Adipocyte (in vitro differentiated cells): ENCODE data around the gene IFIH1.

Experiments used
- DNase-seq: peaks from one replicate; pipeline ENCODE4 v3.0.0-alpha.2; 2015; ENCODE audit warnings: low read depth
- H3K27me3 ChIP-seq: replicated peaks from 2 replicates; pipeline ENCODE4 v1.7.0; 2013; ENCODE audit warnings: mild to moderate bottlenecking, low read length, moderate library complexity; ENCODE audit not compliant: control insufficient read depth, insufficient read depth
- H3K36me3 ChIP-seq: 2 replicates; pipeline ENCODE4 v1.7.0; 2013; ENCODE audit warnings: low read length, mild to moderate bottlenecking, moderate library complexity; ENCODE audit not compliant: control insufficient read depth, insufficient read depth, severe bottlenecking
- H3K4me1 ChIP-seq: 2 replicates; pipeline ENCODE4 v1.7.0; 2013; ENCODE audit warnings: mild to moderate bottlenecking, low read length, moderate library complexity; ENCODE audit not compliant: control insufficient read depth, insufficient read depth
- H3K4me3 ChIP-seq: 2 replicates; pipeline ENCODE4 v1.7.0; 2013; ENCODE audit warnings: mild to moderate bottlenecking, low read length, moderate library complexity
- H3K9ac ChIP-seq: 2 replicates; pipeline ENCODE4 v1.7.0; 2013; ENCODE audit warnings: mild to moderate bottlenecking, low read length, moderate library complexity
- H3K9me3 ChIP-seq: 2 replicates; pipeline ENCODE4 v1.7.0; 2013; ENCODE audit warnings: mild to moderate bottlenecking, low read length, moderate library complexity; ENCODE audit not compliant: control insufficient read depth

Gene IFIH1

GRCh38 chr2:162318328-162319180 lies at the start of gene IFIH1:
Gene IFIH1, minus strand, starts transcription at chr2:162318684. Its CDS starts 377 bp downstream, at chr2:162318307.
- Histone ChIP-seq H3K36me3 (no peaks in the 10 kb centered on the region), H3K9me3 (no peaks in the 10 kb centered on the region), H3K27me3 (no peaks in the 10 kb centered on the region), H3K4me1 (peaks cover 7% of the 10 kb centered on the region), H3K9ac (peak within 1 kb of the TSS; percentile 80), H3K4me3 (peak within 1 kb of the TSS; percentile 95)
- peak; percentile 95 for DNase-seq

DNA sequence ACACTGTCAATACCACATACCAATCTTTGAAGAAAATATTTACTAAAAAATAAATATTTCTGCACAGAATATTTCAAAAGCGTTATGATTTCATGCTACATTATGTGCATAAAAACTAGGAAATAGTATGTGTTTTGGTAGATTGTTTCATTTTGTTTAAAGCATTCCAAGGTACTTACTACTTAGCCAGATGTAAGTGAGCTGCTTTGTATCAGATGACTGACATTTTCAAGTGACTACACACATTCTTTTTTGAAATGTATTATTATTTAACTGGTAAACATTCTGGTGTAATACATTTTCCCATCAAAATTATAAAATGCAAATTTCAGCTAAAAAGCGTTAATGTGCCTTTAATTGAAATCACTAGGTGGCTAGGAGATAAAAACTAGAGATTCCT lies 46.9 kb upstream of the IFIH1 start:
- Histone ChIP-seq H3K36me3 (no peaks in the 10 kb centered on the region), H3K27me3 (no peaks in the 10 kb centered on the region)

DNA sequence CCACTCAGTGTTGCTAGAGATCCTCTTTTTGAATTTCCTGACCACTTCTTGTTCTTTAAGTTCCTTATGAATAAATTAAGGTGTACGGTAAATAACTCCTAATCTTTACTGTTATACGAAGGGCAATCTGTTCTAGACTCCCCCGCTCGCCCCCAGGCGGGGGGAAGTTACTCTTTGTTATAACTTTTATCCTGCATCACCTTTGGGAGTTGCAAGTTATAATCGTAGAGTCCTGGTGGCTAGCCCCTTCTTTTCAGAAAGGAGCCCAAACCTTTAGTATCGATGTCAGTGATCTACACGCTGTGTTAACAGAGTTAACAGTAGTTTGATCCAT lies 26.1 kb upstream of the IFIH1 start:
- Histone ChIP-seq H3K9ac (peak overlapping the region; percentile 88), H3K4me3 (peak overlapping the region; percentile 90), H3K4me1 (peaks cover 17% of the 10 kb centered on the region), H3K36me3 (no peaks in the 10 kb centered on the region), H3K9me3 (no peaks in the 10 kb centered on the region), H3K27me3 (no peaks in the 10 kb centered on the region)
- peak; percentile 1 for DNase-seq

More for the DNA sequence above, 46.9 kb upstream of the IFIH1 start:
- Histone ChIP-seq H3K4me1 (peaks cover 26% of the 10 kb centered on the region), H3K9ac (no peak overlapping the region), H3K4me3 (no peak overlapping the region), H3K9me3 (no peaks in the 10 kb centered on the region)
- DNase-seq = peak; percentile 41

DNA sequence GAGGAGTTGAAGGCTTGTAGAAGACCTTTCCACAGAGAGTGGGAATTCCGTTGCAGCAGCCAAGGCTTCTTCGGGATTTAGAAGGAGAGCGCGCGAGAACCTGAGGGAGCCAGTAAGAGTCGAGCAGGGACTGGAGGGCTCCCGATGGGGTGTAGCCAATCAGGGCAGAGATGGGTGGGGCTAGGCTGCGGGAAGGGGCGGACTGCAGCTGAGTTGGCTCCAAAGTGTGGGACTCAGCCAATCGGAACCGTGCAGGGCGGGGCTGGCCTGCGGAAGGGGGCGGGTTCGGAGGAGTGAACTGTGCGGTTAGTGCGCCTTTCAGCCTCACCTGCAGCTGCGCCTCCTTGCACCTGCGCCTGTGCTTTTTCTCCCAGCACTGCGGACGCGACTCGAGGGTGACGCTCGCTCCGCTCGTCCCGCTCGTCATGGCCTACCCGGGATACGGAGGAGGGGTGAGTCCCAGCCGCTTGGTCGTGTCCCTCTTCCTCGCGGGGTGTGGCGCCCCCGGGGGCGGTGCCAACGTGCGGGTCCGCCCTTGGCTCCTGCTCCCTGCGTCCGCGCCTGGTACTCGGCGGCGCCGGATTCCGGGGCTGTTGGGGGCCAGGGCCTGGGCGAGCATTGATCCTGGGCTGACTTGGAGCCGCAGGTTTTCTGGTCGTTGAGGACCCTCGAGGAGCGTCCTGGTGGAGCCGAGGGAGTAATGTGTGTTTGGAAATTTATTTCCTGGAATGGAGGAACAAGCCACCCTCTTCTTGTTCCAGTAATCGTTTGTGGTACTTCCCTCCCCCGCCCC lies 25.5 kb upstream of the IFIH1 start, which contains the start of gene GCA:
GCA (plus strand) TSS at position 309 of the 793 bp plus-strand sequence; CDS start at position 426, 117 bp downstream.
- peak; percentile 95 for DNase-seq
- H3K27me3 ChIP-seq = no peaks in the 10 kb centered on the region
- peak within 1 kb of the TSS; percentile 90 for H3K4me3 ChIP-seq
- no peaks in the 10 kb centered on the region for H3K9me3 ChIP-seq
- peak within 1 kb of the TSS; percentile 88 for H3K9ac ChIP-seq
- no peaks in the 10 kb centered on the region for H3K36me3 ChIP-seq
- peaks cover 17% of the 10 kb centered on the region for H3K4me1 ChIP-seq

DNA sequence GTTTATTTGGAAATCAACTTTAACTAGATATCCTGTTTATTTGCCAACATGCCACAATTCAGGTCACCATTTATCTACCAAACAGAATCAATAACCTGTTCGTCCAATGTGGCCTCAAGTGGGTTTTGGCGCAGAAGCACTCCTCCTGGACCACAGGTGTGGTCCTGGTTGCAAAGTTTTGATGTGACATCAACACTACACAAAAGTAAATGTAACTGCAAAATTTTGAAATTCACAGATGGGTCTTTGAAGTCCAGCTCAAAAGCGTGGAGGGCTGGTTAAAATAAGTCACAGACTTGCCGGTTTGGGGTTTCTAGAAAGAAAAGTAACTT lies 25.0 kb upstream of the IFIH1 start:
- no peak for DNase-seq

GRCh38 chr2:162342841-162343240 lies 24.4 kb upstream of the IFIH1 start:
- no peaks in the 10 kb centered on the region for H3K27me3 ChIP-seq

More for the DNA sequence above, 25.0 kb upstream of the IFIH1 start:
- H3K27me3 ChIP-seq = no peaks in the 10 kb centered on the region
- H3K36me3 ChIP-seq = no peaks in the 10 kb centered on the region
- H3K9me3 ChIP-seq = no peaks in the 10 kb centered on the region
- H3K9ac ChIP-seq = no peak overlapping the region
- peaks cover 17% of the 10 kb centered on the region for H3K4me1 ChIP-seq
- peak overlapping the region; percentile 90 for H3K4me3 ChIP-seq

DNA sequence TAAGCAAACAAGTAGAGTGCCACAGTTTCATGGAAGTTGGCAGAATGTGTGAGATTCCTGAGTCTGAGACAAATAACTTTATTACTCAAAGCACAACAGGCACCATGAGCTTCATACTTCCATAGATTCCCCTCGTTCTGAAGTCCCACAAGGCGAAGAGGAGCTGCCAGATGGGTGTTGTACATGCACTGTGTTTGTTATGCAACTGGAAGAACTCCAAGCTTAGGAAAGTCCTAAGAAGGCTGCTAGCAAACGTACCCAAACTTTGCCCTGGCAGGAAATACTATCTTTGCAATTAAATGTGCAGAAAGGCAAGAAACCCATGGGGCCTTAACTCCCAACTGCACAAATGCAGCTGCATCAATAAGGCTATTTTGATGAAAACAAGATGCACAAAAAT lies 23.8 kb upstream of the IFIH1 start:
- DNase-seq = no peak
- H3K4me3 ChIP-seq = peak overlapping the region; percentile 57
- H3K27me3 ChIP-seq = no peaks in the 10 kb centered on the region
- H3K4me1 ChIP-seq = peaks cover 21% of the 10 kb centered on the region
- no peaks in the 10 kb centered on the region for H3K36me3 ChIP-seq
- H3K9me3 ChIP-seq = no peaks in the 10 kb centered on the region
- peak overlapping the region; percentile 50 for H3K9ac ChIP-seq

More at GRCh38 chr2:162342841-162343240, 24.4 kb upstream of the IFIH1 start:
- H3K9me3 ChIP-seq = no peaks in the 10 kb centered on the region
- peak overlapping the region; percentile 50 for H3K9ac ChIP-seq
- no peaks in the 10 kb centered on the region for H3K36me3 ChIP-seq
- peaks cover 17% of the 10 kb centered on the region for H3K4me1 ChIP-seq
- H3K4me3 ChIP-seq = peak overlapping the region; percentile 90
- no peak for DNase-seq

DNA sequence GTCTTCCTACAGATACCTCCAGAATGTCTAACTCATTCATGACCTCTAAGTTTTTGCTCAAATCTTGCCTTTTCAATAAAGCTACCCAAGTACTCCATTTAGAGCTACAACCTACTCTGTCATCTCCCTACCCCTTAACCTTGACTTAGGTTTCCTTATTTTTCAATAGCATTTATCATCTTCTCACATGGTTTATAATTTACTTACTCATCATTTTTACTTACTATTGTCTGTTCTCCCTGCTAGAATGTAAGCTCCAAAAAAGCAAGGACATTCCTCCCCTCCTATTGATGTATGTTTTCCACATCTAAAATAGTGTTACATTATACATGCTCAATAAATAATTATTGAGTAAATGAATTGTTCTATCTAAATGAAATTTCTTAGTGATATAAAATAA lies 22.3 kb upstream of the IFIH1 start:
- no peaks in the 10 kb centered on the region for H3K9me3 ChIP-seq
- H3K4me3 ChIP-seq = no peak overlapping the region
- H3K27me3 ChIP-seq = no peaks in the 10 kb centered on the region
- H3K36me3 ChIP-seq = no peaks in the 10 kb centered on the region
- no peak overlapping the region for H3K9ac ChIP-seq
- H3K4me1 ChIP-seq = peaks cover 23% of the 10 kb centered on the region
- DNase-seq = no peak

DNA sequence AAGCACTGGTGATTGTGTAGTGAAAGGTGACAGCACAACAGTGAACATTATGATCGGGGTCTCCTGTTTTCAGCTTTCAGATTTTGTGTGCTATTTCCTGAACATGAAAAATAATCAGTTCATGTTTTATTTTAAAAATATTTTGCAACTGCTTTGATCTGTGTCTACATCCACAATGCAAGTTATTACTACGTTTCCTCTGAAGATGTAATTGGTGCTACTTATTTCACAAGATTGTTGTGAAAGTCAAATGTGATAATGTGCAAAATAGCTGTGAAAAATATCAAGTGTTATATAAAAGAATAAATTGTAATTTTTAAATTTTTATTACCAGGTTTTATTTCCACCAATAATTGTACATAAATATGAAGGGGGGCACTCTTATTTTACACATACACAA lies 19.4 kb upstream of the IFIH1 start:
- Histone ChIP-seq H3K9me3 (no peaks in the 10 kb centered on the region), H3K9ac (no peak overlapping the region), H3K27me3 (no peaks in the 10 kb centered on the region), H3K4me3 (no peak overlapping the region), H3K36me3 (no peaks in the 10 kb centered on the region), H3K4me1 (peaks cover 15% of the 10 kb centered on the region)
- no peak for DNase-seq

DNA sequence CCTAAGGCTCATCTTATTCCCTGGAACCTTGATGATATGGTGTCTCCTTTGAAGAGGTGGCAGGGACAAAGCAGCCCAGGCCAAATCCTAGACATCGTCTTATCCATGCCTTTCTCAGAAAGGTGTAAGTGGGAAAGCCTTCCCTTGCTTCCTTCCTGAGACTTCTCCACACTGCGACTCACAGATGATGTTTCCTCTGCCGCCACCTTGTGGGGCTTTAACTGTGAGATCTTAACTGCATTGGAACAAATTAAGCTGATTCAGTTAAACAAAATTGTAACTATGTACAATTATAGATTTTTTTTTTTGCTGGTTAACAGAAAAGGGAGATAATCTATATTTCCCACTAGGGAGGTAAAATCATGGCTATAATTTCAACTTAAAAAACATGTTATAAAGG lies 15.5 kb upstream of the IFIH1 start:
- Histone ChIP-seq H3K9me3 (no peaks in the 10 kb centered on the region), H3K27me3 (no peaks in the 10 kb centered on the region), H3K4me3 (no peak overlapping the region), H3K9ac (no peak overlapping the region), H3K36me3 (no peaks in the 10 kb centered on the region), H3K4me1 (peaks cover 5% of the 10 kb centered on the region)
- DNase-seq = peak; percentile 55

DNA sequence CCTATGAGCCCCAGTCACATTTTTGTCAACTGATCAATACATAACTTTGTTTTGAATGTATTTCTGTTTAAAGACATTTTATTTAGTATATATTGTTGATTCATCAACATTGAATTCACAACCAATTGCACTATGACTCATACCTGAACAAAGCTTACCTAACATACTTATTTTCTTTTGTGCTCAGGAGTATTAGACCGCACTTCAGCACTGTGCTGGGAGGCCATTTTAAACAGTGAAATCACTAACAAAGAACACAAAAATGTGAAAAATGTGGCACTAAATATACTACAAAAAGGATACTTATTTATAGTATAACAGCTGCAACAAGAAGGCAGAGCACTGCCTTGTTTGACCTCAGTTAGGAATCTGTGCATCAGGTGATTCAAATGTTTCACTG lies 12.4 kb upstream of the IFIH1 start:
- no peaks in the 10 kb centered on the region for H3K4me1 ChIP-seq
- H3K9ac ChIP-seq = no peak overlapping the region
- H3K4me3 ChIP-seq = no peak overlapping the region
- H3K27me3 ChIP-seq = no peaks in the 10 kb centered on the region
- H3K9me3 ChIP-seq = no peaks in the 10 kb centered on the region
- DNase-seq = no peak
- no peaks in the 10 kb centered on the region for H3K36me3 ChIP-seq
